ENCODE results near the gene FGFR1OP2. TPM values are rescaled to one million over a fixed set of nuclear protein-coding genes. Genes with fewer than 3 reads are reported as not detected.

Gene FGFR1OP2
- total and polyA plus RNA-seq, 2 of the 8 experiments (the other 6 are each of a cell fraction or from before 2014, with no cell fraction given) = 8.8 to 34.4 TPM

- Histone ChIP-seq H4K5ac (ENCODE audit: insufficient read length, low read depth, low read length) (no peak overlapping the region), H2BK15ac (ENCODE audit: low read length) (no peak overlapping the region), H3K79me1 (ENCODE audit: low read depth, low read length) (no peaks in the 10 kb centered on the region), H3K4me3 (ENCODE audit: extremely low read depth in 1 of 4, insufficient read depth in 2 of 4, low read depth in 3 of 4, low read length in 4 of 4) (no peak overlapping the region), H3K4ac (replicated peaks; ENCODE audit: insufficient read length, low read depth, low read length) (no peak overlapping the region), H2BK120ac (replicated peaks; ENCODE audit: low read depth, low read length) (no peak overlapping the region), H3K56ac (replicated peaks; ENCODE audit: insufficient read length, low read depth, low read length) (no peak overlapping the region), H2BK12ac (ENCODE audit: low read depth, low read length) (no peak overlapping the region), H3K27me3 (replicated peaks in 1 of 4; ENCODE audit: control insufficient read depth in 3 of 4, extremely low read depth in 1 of 4, insufficient read depth in 3 of 4, low read length in 3 of 4) (no peaks in the 10 kb centered on the region), H3K4me1 (replicated peaks in 1 of 4; ENCODE audit: control insufficient read depth in 3 of 4, insufficient read depth in 4 of 4, low read length in 3 of 4) (no peaks in the 10 kb centered on the region), H2BK5ac (ENCODE audit: low read depth, low read length) (no peak overlapping the region), H2AFZ (ENCODE audit: low read length) (no peak overlapping the region), H3K9ac (replicated peaks in 1 of 4; ENCODE audit: extremely low read depth in 1 of 4, low read depth in 3 of 4, low read length in 3 of 4) (no peak overlapping the region), H3K27ac (ENCODE audit: low read depth, low read length) (no peak overlapping the region), H3K14ac (ENCODE audit: insufficient read length) (no peak overlapping the region), H3K36me3 (ENCODE audit: control insufficient read depth in 2 of 4, insufficient read depth in 4 of 4, low read length in 3 of 4) (peaks cover 0 to 33% (median 10%) of the 10 kb centered on the region in 4 experiments; a peak in 5 of 8 replicates), H4K20me1 (replicated peaks in 1 of 2; ENCODE audit: control insufficient read depth in 1 of 2, insufficient read depth in 2 of 2, low read length in 2 of 2) (no peaks in the 10 kb centered on the region), H4K91ac (replicated peaks; ENCODE audit: insufficient read length, low read length) (no peak overlapping the region), H3K23ac (ENCODE audit: insufficient read length) (no peak overlapping the region), H4K8ac (ENCODE audit: extremely low read depth, insufficient read depth, low read length) (no peak overlapping the region), H2AK5ac (ENCODE audit: low read depth, low read length) (no peak overlapping the region), H3K4me2 (ENCODE audit: insufficient read depth in 1 of 2, low read depth in 2 of 2, low read length in 2 of 2) (no peak overlapping the region), H3K9me3 (ENCODE audit: insufficient read depth in 2 of 2, low read depth in 1 of 2, low read length in 1 of 2) (no peaks in the 10 kb centered on the region), H3K18ac (ENCODE audit: extremely low read depth, low read length) (no peak overlapping the region), H2BK20ac (ENCODE audit: low read length) (no peak overlapping the region), H3K23me2 (ENCODE audit: low read depth, low read length) (no peaks in the 10 kb centered on the region), H3K79me2 (ENCODE audit: control insufficient read depth in 1 of 2, insufficient read depth in 2 of 2, low read length in 2 of 2) (no peaks in the 10 kb centered on the region)
- 89% methylated on average over 2 of the region's 2 CpGs; no CpG with 5 or more reads in 1 of the 2 experiments for WGBS, 2 experiments (ENCODE audit: extremely low coverage in 1 of 2, insufficient coverage in 1 of 2, insufficient read length in 1 of 2, insufficient replicate concordance in 2 of 2, low coverage in 1 of 2, low lambda C conversion rate in 2 of 2, missing lambda C conversion rate in 1 of 2)
- ChIA-PET CTCF (ENCODE audit: partially characterized antibody) (interaction anchor here (1.0 kb wide), 1 partner anchor 90 kb away, joined by 4 read pairs; no protein-coding TSS in a partner anchor), POLR2A (ENCODE audit: partially characterized antibody) (interaction anchor here (1.0 kb wide), 1 partner anchor 18 kb away, joined by 3 read pairs; the partner anchor contains the start of gene INTS13)
- DNase-seq (ENCODE audit: low read depth in 1 of 2, low spot score in 2 of 2) (no peak), FAIRE-seq (no peak)
- no peak for TF ChIP-seq YY1 (IDR thresholded peaks at IDR 0.05; ENCODE audit: low read depth, low read length)
- no peak for TF ChIP-seq POU5F1 (IDR thresholded peaks at IDR 0.05; ENCODE audit: low read depth, low read length)
Observed at GRCh38 chr12:26919216-26919555, 19.1 kb upstream of the FGFR1OP2 start.
